K562 (cell line): ENCODE measurements around the gene ARL16. TPM values are rescaled to one million over a fixed set of nuclear protein-coding genes. Genes with fewer than 3 reads are reported as not detected.

Experiments used
- AFF4 ChIP-seq: sonication (generic); formaldehyde crosslinking; IDR thresholded peaks from 2 replicates; pipeline ENCODE4 v1.8.0; 2023; ENCODE audit warnings: mild to moderate bottlenecking, missing genetic modification reagents
- ATF3 ChIP-seq, 2 experiments: fragments of 450-650 bp in 1 of 2; sonication (generic) in 1 of 2; formaldehyde crosslinking in 1 of 2; IDR thresholded peaks in 1 of 2; conservative IDR thresholded peaks in 1 of 2; 2 replicates each; pipeline versions ENCODE4 v1.6.1 to v1.8.1; 2016 to 2023; ENCODE audit warnings: mild to moderate bottlenecking in 2 of 2, moderate library complexity in 2 of 2, inconsistent platforms in 1 of 2, missing genetic modification reagents in 1 of 2
- CAMTA2 ChIP-seq: fragments of 250-450 bp; sonication (Bioruptor Pico); conservative IDR thresholded peaks from 2 replicates; pipeline ENCODE4 v1.5.1; 2022
- CTCFL ChIP-seq: IDR thresholded peaks from 2 replicates; pipeline ENCODE4 v1.6.1; 2011; ENCODE audit warnings: borderline replicate concordance, low read depth, mild to moderate bottlenecking, moderate library complexity, low read length; ENCODE audit not compliant: insufficient read depth, poor library complexity, severe bottlenecking
- LCOR ChIP-seq: sonication (generic); formaldehyde crosslinking; IDR thresholded peaks from 2 replicates; pipeline ENCODE4 v1.8.0; 2022; ENCODE audit warnings: mild to moderate bottlenecking, missing genetic modification reagents
- MEIS2 ChIP-seq: fragments of 450-650 bp; IDR thresholded peaks from 2 replicates; pipeline ENCODE4 v1.6.1; 2014; ENCODE audit warnings: mild to moderate bottlenecking; ENCODE audit not compliant: partially characterized antibody
- MYC ChIP-seq, 2 experiments: fragments of 250-450 bp in 1 of 2; sonication (Bioruptor Pico) in 1 of 2; IDR thresholded peaks; 2 replicates each; pipeline versions ENCODE4 v1.5.1 to v1.6.1; 2012 to 2021; ENCODE audit warnings: low read depth in 2 of 2, borderline replicate concordance in 1 of 2, improper control_type of control experiment in 1 of 2, low read length in 1 of 2, mild to moderate bottlenecking in 1 of 2, moderate library complexity in 1 of 2
- NFIC ChIP-seq: fragments of 450-650 bp; IDR thresholded peaks from 2 replicates; pipeline ENCODE4 v1.6.1; 2017; ENCODE audit warnings: mild to moderate bottlenecking, inconsistent platforms
- SAP30 ChIP-seq: fragments of 200-600 bp; sonication (generic); IDR thresholded peaks from 2 replicates; pipeline ENCODE4 v1.6.1; 2012; ENCODE audit warnings: borderline replicate concordance, low read depth, mild to moderate bottlenecking, moderate library complexity, low read length, control low read depth, inconsistent platforms; ENCODE audit not compliant: insufficient read depth, poor library complexity, severe bottlenecking
- THRA ChIP-seq: fragments of 450-650 bp; IDR thresholded peaks from 2 replicates; pipeline ENCODE4 v1.6.1; 2017; ENCODE audit warnings: mild to moderate bottlenecking, moderate library complexity
- USF1 ChIP-seq: sonication (generic); formaldehyde crosslinking; IDR thresholded peaks from 2 replicates; pipeline ENCODE4 v1.9.0; 2022; ENCODE audit warnings: mild to moderate bottlenecking, missing genetic modification reagents
- USF2 ChIP-seq: sonication (generic); formaldehyde crosslinking; IDR thresholded peaks from 2 replicates; pipeline ENCODE4 v1.5.0; 2020; ENCODE audit warnings: missing genetic modification reagents
- ZBTB7A ChIP-seq: IDR thresholded peaks from 2 replicates; pipeline ENCODE4 v1.6.1; 2011; ENCODE audit warnings: low read depth, mild to moderate bottlenecking, low read length, moderate library complexity, borderline replicate concordance; ENCODE audit not compliant: control insufficient read depth
- ZNF165 ChIP-seq: fragments of 250-450 bp; sonication (Bioruptor Pico); IDR thresholded peaks from 2 replicates; pipeline ENCODE4 v1.4.0; 2020; ENCODE audit warnings: borderline replicate concordance
- polyA plus RNA-seq, 8 experiments: library from polyadenylated mRNA; depleted of rRNA in 4 of 8; stranded (reverse) in 5 of 8; unstranded in 3 of 8; fragments of >200 nt; fragmentation: Nextera tagmentation in 2 of 8; fragmentation: Illumina TruSeq in 1 of 8; extraction: Ambion mirVana in 2 of 8; extraction: Trizol in 1 of 8; gene quantifications; 2 replicates each; pipeline versions ENCODE4 v1.2.1 to v1.2.3, GENCODE V29; 2011 to 2014; ENCODE audit warnings: inconsistent platforms in 1 of 8, missing spikeins in 1 of 8
- total RNA-seq, 7 experiments: library from RNA; depleted of rRNA in 6 of 7; stranded (reverse); fragments of >200 nt in 6 of 7; fragmentation: Illumina TruSeq in 2 of 7; extraction: Trizol in 2 of 7; gene quantifications; 2 replicates each; pipeline versions ENCODE4 v1.2.1 to v1.2.3, GENCODE V29; 2011 to 2021; ENCODE audit warnings: low replicate concordance in 1 of 7

ARL16 gene
- total and polyA plus RNA-seq, 9 of the 15 experiments (the other 6 are each of a cell fraction or from before 2014, with no cell fraction given) = 5.4 to 32.4 (median 22.6) TPM

GRCh38 chr17:81711814-81712467, 28.3 kb upstream of the ARL16 start, which contains the start of gene SLC25A10 (continued):
- TF ChIP-seq ATF3 (IDR thresholded peaks at IDR 0.05) (peak; percentile 58), ATF3 (CRISPR knock-in tag; conservative IDR thresholded peaks at IDR 0.05) (0 out of 2 replicates have a peak, but pooled peaks have one; percentile 74), ZNF165 (CRISPR knock-in tag) (no peak), USF2 (CRISPR knock-in tag) (peak; percentile 75), MEIS2 (peak; percentile 42), NFIC (peak; percentile 86), ZBTB7A (peak; percentile 72; the same call in 1 of the 2 replicates), LCOR (CRISPR knock-in tag) (no peak), MYC (IDR thresholded peaks at IDR 0.05; ENCODE audit: low read depth, low read length) (peak; percentile 96), MYC (CRISPR knock-in tag; IDR thresholded peaks at IDR 0.05; ENCODE audit: borderline replicate concordance, low read depth) (no peak), SAP30 (peak; percentile 47), AFF4 (CRISPR knock-in tag) (0 out of 2 replicates have a peak, but pooled peaks have one; percentile 35), CTCFL (peak; percentile 25), THRA (no peak), USF1 (CRISPR knock-in tag) (peak; percentile 89), CAMTA2 (0 out of 2 replicates have a peak, but pooled peaks have one; percentile 20)
